GM23338 (cell line): ENCODE results near the gene KCMF1. TPM values are rescaled to one million over a fixed set of nuclear protein-coding genes. Genes with fewer than 3 reads are reported as not detected.

ENCODE experiments used
- ATAC-seq: fragments of 200-7000 bp; cut with Tn5 transposase; 3 replicates; pipeline ENCODE4 v1.9.1; 2020
- DNase-seq: peaks from one replicate; pipeline ENCODE4 v3.0.0-alpha.2; 2015; ENCODE audit warnings: low spot score
- H2AFZ ChIP-seq: fragments of 200-600 bp; sonication (generic); 2 replicates; pipeline ENCODE4 v1.8.0; 2016; ENCODE audit warnings: antibody characterized with exemption, mild to moderate bottlenecking, moderate library complexity
- H3F3A ChIP-seq: fragments of 200-600 bp; sonication (generic); replicated peaks from 2 replicates; pipeline ENCODE4 v1.8.0; 2017; ENCODE audit warnings: antibody characterized with exemption, mixed run types, low read depth
- H3K27ac ChIP-seq: fragments of 200-600 bp; sonication (generic); 2 replicates; pipeline ENCODE4 v1.6.1; 2016; ENCODE audit warnings: low read depth
- H3K27me3 ChIP-seq: fragments of 200-600 bp; sonication (generic); 2 replicates; pipeline ENCODE4 v1.8.0; 2016; ENCODE audit warnings: mild to moderate bottlenecking, mixed run types, moderate library complexity; ENCODE audit not compliant: insufficient read depth
- H3K36me3 ChIP-seq: fragments of 200-600 bp; sonication (generic); 2 replicates; pipeline ENCODE4 v1.8.0; 2016; ENCODE audit warnings: mild to moderate bottlenecking; ENCODE audit not compliant: insufficient read depth
- H3K4me1 ChIP-seq: fragments of 200-600 bp; sonication (generic); 2 replicates; pipeline ENCODE4 v1.8.0; 2016; ENCODE audit warnings: mild to moderate bottlenecking, moderate library complexity; ENCODE audit not compliant: insufficient read depth
- H3K4me2 ChIP-seq: fragments of 200-600 bp; sonication (generic); 2 replicates; pipeline ENCODE4 v1.7.1; 2017; ENCODE audit warnings: mixed run types
- H3K4me3 ChIP-seq: fragments of 200-600 bp; sonication (generic); 2 replicates; pipeline ENCODE4 v1.6.1; 2016; ENCODE audit warnings: mixed run types
- H3K79me2 ChIP-seq: fragments of 200-600 bp; sonication (generic); replicated peaks from 2 replicates; pipeline ENCODE4 v1.8.0; 2017; ENCODE audit warnings: mild to moderate bottlenecking; ENCODE audit not compliant: insufficient read depth
- H3K9me2 ChIP-seq: fragments of 200-600 bp; sonication (generic); 2 replicates; pipeline ENCODE4 v1.8.0; 2017; ENCODE audit not compliant: insufficient read depth
- H4K20me1 ChIP-seq: fragments of 200-600 bp; sonication (generic); replicated peaks from 2 replicates; pipeline ENCODE4 v1.8.0; 2017; ENCODE audit warnings: mild to moderate bottlenecking; ENCODE audit not compliant: insufficient read depth
- H3K27ac Mint-ChIP-seq: 2 replicates; pipeline ENCODE4 v1.8.0; 2020; ENCODE audit warnings: inconsistent platforms, mild to moderate bottlenecking, moderate library complexity, mixed read lengths
- H3K27me3 Mint-ChIP-seq: 3 replicates; pipeline ENCODE4 v1.8.0; 2022; ENCODE audit warnings: low read depth, mild to moderate bottlenecking, moderate library complexity, mixed read lengths, inconsistent platforms; ENCODE audit not compliant: insufficient read depth, poor library complexity
- H3K36me3 Mint-ChIP-seq: 3 replicates; pipeline ENCODE4 v1.8.0; 2021; ENCODE audit warnings: low read depth, mild to moderate bottlenecking, inconsistent platforms, moderate library complexity, mixed read lengths
- H3K4me1 Mint-ChIP-seq: 3 replicates; pipeline ENCODE4 v1.8.0; 2020; ENCODE audit warnings: mild to moderate bottlenecking, inconsistent platforms, mixed read lengths
- H3K4me3 Mint-ChIP-seq: 3 replicates; pipeline ENCODE4 v1.8.0; 2021; ENCODE audit warnings: moderate library complexity, mild to moderate bottlenecking, inconsistent platforms, mixed read lengths
- H3K9me3 Mint-ChIP-seq: 3 replicates; pipeline ENCODE4 v1.8.0; 2020; ENCODE audit warnings: moderate library complexity, mild to moderate bottlenecking, inconsistent platforms, mixed read lengths
- EZH2phosphoT487 ChIP-seq: fragments of 200-600 bp; sonication (generic); IDR thresholded peaks from one replicate; pipeline ENCODE4 v1.8.1; 2018; ENCODE audit warnings: antibody characterized with exemption; ENCODE audit not compliant: unreplicated experiment
- POLR2AphosphoS5 ChIP-seq: IDR thresholded peaks from 2 replicates; pipeline ENCODE4 v1.6.1; 2016; ENCODE audit warnings: antibody characterized with exemption, low read depth
- ZNF114 ChIP-seq: fragments of 250-450 bp; sonication (Bioruptor Pico); IDR thresholded peaks from 2 replicates; pipeline ENCODE4 v1.5.0; 2020; ENCODE audit warnings: mild to moderate bottlenecking, moderate library complexity
- ZNF331 ChIP-seq: fragments of 250-450 bp; sonication (Bioruptor Pico); IDR thresholded peaks from 2 replicates; pipeline ENCODE4 v1.5.0; 2020; ENCODE audit warnings: low read depth, mild to moderate bottlenecking, moderate library complexity
- polyA plus RNA-seq: library from polyadenylated mRNA; unstranded; fragments of >200 nt; fragmentation: Nextera tagmentation; extraction: Ambion mirVana; gene quantifications from 2 replicates; pipeline ENCODE4 v1.2.1, GENCODE V29; 2016
- total RNA-seq: library from RNA; depleted of rRNA; stranded (reverse); fragments of >200 nt; shearing (Covaris generic); gene quantifications from 2 replicates; pipeline ENCODE4 v1.2.3, GENCODE V29; 2014
- TF ChIP-seq, protein P1 (sequence below): IDR thresholded peaks from one replicate; pipeline ENCODE4 v1.6.1; 2018; ENCODE audit warnings: antibody characterized with exemption; ENCODE audit not compliant: unreplicated experiment
- TF ChIP-seq, protein P2 (sequence below): fragments of 250-450 bp; sonication (Bioruptor Pico); IDR thresholded peaks from 2 replicates; pipeline ENCODE4 v1.5.0; 2020; ENCODE audit warnings: mild to moderate bottlenecking, moderate library complexity
- TF ChIP-seq, protein P3 (sequence below): IDR thresholded peaks from 2 replicates; pipeline ENCODE4 v1.6.1; 2016; ENCODE audit warnings: antibody characterized with exemption

The KCMF1 gene
- total and polyA plus RNA-seq, 2 experiments from 2014 or later = 29.3 to 120 TPM

DNA sequence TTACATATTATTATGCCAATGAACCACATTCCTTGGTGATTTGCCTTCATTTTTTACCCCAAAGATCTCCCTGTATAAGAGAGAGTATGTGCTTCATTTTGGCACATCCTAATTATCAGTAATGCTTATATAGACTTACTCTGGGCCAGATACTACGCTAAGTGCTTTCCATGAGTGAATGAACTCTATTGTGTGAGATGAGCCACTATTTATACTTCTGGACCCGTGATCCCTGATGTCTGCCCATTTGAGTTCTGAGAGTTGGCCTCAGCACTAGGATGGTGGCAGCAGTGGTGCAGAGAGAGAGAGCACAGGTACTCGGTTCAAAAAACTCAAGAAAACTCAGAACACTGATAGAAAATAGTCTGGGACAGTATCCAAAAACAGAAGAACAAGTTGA lies 17.4 kb upstream of the KCMF1 start (continued):
- TF ChIP-seq, protein P1, sequence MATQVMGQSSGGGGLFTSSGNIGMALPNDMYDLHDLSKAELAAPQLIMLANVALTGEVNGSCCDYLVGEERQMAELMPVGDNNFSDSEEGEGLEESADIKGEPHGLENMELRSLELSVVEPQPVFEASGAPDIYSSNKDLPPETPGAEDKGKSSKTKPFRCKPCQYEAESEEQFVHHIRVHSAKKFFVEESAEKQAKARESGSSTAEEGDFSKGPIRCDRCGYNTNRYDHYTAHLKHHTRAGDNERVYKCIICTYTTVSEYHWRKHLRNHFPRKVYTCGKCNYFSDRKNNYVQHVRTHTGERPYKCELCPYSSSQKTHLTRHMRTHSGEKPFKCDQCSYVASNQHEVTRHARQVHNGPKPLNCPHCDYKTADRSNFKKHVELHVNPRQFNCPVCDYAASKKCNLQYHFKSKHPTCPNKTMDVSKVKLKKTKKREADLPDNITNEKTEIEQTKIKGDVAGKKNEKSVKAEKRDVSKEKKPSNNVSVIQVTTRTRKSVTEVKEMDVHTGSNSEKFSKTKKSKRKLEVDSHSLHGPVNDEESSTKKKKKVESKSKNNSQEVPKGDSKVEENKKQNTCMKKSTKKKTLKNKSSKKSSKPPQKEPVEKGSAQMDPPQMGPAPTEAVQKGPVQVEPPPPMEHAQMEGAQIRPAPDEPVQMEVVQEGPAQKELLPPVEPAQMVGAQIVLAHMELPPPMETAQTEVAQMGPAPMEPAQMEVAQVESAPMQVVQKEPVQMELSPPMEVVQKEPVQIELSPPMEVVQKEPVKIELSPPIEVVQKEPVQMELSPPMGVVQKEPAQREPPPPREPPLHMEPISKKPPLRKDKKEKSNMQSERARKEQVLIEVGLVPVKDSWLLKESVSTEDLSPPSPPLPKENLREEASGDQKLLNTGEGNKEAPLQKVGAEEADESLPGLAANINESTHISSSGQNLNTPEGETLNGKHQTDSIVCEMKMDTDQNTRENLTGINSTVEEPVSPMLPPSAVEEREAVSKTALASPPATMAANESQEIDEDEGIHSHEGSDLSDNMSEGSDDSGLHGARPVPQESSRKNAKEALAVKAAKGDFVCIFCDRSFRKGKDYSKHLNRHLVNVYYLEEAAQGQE = no peak

DNA sequence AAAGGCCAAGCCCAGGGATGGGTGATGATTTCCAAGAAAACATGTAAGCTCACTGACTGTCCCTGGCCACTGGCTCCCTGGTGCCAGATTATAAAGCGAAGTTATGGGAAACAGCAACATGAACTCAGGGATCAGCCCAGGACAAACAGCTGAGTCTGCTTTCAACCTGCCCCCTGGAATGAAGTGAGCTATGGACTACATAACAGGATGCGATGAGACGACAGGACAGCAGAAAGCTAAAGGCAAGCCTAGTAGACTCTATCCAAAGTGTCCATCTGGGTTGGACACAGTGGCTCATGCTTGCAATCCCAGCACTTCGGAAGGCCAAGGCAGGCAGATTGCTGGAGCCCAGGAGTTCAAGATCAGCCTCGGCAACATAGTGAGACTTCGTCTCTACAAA lies 16.6 kb upstream of the KCMF1 start:
- Histone ChIP-seq H3K79me2 (no peaks in the 10 kb centered on the region), H3K27me3 (no peaks in the 10 kb centered on the region), H3K36me3 (no peaks in the 10 kb centered on the region), H3K4me1 (peaks cover 21% of the 10 kb centered on the region), H2AFZ (no peak overlapping the region), H3F3A (peaks cover 7% of the 10 kb centered on the region; the same call in 1 of the 2 replicates), H3K4me3 (no peak overlapping the region), H3K27ac (no peak overlapping the region), H3K4me2 (no peak overlapping the region), H4K20me1 (no peaks in the 10 kb centered on the region), H3K9me2 (no peaks in the 10 kb centered on the region)
- Mint-ChIP-seq H3K27ac (no peak overlapping the region), H3K36me3 (no peaks in the 10 kb centered on the region), H3K4me3 (no peak overlapping the region), H3K9me3 (no peaks in the 10 kb centered on the region; the same call in 1 of the 3 replicates), H3K4me1 (peaks cover 38% of the 10 kb centered on the region), H3K27me3 (peaks cover 22% of the 10 kb centered on the region)
- TF ChIP-seq, protein P2, sequence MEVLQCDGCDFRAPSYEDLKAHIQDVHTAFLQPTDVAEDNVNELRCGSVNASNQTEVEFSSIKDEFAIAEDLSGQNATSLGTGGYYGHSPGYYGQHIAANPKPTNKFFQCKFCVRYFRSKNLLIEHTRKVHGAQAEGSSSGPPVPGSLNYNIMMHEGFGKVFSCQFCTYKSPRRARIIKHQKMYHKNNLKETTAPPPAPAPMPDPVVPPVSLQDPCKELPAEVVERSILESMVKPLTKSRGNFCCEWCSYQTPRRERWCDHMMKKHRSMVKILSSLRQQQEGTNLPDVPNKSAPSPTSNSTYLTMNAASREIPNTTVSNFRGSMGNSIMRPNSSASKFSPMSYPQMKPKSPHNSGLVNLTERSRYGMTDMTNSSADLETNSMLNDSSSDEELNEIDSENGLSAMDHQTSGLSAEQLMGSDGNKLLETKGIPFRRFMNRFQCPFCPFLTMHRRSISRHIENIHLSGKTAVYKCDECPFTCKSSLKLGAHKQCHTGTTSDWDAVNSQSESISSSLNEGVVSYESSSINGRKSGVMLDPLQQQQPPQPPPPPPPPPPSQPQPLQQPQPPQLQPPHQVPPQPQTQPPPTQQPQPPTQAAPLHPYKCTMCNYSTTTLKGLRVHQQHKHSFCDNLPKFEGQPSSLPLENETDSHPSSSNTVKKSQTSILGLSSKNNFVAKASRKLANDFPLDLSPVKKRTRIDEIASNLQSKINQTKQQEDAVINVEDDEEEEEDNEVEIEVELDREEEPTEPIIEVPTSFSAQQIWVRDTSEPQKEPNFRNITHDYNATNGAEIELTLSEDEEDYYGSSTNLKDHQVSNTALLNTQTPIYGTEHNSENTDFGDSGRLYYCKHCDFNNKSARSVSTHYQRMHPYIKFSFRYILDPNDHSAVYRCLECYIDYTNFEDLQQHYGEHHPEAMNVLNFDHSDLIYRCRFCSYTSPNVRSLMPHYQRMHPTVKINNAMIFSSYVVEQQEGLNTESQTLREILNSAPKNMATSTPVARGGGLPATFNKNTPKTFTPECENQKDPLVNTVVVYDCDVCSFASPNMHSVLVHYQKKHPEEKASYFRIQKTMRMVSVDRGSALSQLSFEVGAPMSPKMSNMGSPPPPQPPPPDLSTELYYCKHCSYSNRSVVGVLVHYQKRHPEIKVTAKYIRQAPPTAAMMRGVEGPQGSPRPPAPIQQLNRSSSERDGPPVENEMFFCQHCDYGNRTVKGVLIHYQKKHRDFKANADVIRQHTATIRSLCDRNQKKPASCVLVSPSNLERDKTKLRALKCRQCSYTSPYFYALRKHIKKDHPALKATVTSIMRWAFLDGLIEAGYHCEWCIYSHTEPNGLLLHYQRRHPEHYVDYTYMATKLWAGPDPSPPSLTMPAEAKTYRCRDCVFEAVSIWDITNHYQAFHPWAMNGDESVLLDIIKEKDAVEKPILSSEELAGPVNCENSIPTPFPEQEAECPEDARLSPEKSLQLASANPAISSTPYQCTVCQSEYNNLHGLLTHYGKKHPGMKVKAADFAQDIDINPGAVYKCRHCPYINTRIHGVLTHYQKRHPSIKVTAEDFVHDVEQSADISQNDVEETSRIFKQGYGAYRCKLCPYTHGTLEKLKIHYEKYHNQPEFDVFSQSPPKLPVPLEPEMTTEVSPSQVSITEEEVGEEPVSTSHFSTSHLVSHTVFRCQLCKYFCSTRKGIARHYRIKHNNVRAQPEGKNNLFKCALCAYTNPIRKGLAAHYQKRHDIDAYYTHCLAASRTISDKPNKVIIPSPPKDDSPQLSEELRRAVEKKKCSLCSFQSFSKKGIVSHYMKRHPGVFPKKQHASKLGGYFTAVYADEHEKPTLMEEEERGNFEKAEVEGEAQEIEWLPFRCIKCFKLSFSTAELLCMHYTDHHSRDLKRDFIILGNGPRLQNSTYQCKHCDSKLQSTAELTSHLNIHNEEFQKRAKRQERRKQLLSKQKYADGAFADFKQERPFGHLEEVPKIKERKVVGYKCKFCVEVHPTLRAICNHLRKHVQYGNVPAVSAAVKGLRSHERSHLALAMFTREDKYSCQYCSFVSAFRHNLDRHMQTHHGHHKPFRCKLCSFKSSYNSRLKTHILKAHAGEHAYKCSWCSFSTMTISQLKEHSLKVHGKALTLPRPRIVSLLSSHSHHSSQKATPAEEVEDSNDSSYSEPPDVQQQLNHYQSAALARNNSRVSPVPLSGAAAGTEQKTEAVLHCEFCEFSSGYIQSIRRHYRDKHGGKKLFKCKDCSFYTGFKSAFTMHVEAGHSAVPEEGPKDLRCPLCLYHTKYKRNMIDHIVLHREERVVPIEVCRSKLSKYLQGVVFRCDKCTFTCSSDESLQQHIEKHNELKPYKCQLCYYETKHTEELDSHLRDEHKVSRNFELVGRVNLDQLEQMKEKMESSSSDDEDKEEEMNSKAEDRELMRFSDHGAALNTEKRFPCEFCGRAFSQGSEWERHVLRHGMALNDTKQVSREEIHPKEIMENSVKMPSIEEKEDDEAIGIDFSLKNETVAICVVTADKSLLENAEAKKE (CRISPR knock-in tag) = no peak
- no peak for TF ChIP-seq ZNF114
- no peak for TF ChIP-seq POLR2AphosphoS5
- no peak for TF ChIP-seq EZH2phosphoT487
- no peak for TF ChIP-seq ZNF331
- TF ChIP-seq, protein P3, sequence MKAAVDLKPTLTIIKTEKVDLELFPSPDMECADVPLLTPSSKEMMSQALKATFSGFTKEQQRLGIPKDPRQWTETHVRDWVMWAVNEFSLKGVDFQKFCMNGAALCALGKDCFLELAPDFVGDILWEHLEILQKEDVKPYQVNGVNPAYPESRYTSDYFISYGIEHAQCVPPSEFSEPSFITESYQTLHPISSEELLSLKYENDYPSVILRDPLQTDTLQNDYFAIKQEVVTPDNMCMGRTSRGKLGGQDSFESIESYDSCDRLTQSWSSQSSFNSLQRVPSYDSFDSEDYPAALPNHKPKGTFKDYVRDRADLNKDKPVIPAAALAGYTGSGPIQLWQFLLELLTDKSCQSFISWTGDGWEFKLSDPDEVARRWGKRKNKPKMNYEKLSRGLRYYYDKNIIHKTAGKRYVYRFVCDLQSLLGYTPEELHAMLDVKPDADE = no peak
- DNase-seq (no peak), ATAC-seq (no peak)
